PFSK-1 (cell line): ENCODE data around the gene SCGB1C1.

Experiments
- FOXP2 ChIP-seq: optimal IDR thresholded peaks from 2 replicates; pipeline ENCODE3; 2011; ENCODE audit warnings: borderline replicate concordance, control low read depth, inconsistent platforms; ENCODE audit not compliant: insufficient read depth; ENCODE audit errors: extremely low read length, extremely low read depth
- POLR2AphosphoS5 ChIP-seq: IDR thresholded peaks from 2 replicates; pipeline ENCODE4 v1.6.1; 2012; ENCODE audit warnings: low read depth, mild to moderate bottlenecking, control low read depth, low read length, moderate library complexity
- SIN3A ChIP-seq: IDR thresholded peaks from 2 replicates; pipeline ENCODE4 v1.6.1; 2012; ENCODE audit warnings: mild to moderate bottlenecking, low read length, moderate library complexity, borderline replicate concordance; ENCODE audit not compliant: insufficient read depth
- TAF1 ChIP-seq: IDR thresholded peaks from 2 replicates; pipeline ENCODE4 v1.6.1; 2012; ENCODE audit warnings: low read length, control low read depth, borderline replicate concordance; ENCODE audit not compliant: insufficient read depth
- TF ChIP-seq, protein P1 (sequence below), 2 experiments: IDR thresholded peaks; 2 replicates each; pipeline versions ENCODE4 v1.6.1 to v1.8.0; 2011 to 2012; ENCODE audit warnings: low read depth in 2 of 2, low read length in 2 of 2, control low read depth in 1 of 2, inconsistent platforms in 1 of 2, mild to moderate bottlenecking in 1 of 2, moderate library complexity in 1 of 2; ENCODE audit not compliant: insufficient read depth in 1 of 2

The SCGB1C1 gene

DNA sequence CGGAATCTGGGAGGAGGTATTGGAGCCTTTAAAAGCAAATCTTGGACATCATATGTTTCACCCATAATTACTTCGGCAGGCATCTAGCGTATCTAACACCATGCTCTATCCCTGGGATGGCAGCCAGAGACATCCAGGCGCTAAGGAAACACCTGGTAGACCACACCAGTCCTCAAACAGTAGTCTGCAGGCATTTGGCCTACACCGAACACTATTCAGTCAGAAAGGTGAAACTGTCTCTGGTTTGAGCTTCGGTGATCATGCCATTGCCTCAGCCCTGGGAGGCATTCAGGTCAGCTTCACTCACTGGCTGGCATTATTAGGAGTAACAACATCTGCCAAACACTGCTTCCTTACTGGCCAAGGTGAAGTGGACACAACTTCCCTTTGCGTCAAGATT, 31.5 kb downstream of the SCGB1C1 start:
- TF ChIP-seq, protein P1, sequence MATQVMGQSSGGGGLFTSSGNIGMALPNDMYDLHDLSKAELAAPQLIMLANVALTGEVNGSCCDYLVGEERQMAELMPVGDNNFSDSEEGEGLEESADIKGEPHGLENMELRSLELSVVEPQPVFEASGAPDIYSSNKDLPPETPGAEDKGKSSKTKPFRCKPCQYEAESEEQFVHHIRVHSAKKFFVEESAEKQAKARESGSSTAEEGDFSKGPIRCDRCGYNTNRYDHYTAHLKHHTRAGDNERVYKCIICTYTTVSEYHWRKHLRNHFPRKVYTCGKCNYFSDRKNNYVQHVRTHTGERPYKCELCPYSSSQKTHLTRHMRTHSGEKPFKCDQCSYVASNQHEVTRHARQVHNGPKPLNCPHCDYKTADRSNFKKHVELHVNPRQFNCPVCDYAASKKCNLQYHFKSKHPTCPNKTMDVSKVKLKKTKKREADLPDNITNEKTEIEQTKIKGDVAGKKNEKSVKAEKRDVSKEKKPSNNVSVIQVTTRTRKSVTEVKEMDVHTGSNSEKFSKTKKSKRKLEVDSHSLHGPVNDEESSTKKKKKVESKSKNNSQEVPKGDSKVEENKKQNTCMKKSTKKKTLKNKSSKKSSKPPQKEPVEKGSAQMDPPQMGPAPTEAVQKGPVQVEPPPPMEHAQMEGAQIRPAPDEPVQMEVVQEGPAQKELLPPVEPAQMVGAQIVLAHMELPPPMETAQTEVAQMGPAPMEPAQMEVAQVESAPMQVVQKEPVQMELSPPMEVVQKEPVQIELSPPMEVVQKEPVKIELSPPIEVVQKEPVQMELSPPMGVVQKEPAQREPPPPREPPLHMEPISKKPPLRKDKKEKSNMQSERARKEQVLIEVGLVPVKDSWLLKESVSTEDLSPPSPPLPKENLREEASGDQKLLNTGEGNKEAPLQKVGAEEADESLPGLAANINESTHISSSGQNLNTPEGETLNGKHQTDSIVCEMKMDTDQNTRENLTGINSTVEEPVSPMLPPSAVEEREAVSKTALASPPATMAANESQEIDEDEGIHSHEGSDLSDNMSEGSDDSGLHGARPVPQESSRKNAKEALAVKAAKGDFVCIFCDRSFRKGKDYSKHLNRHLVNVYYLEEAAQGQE (IDR thresholded peaks at IDR 0.05; ENCODE audit: insufficient read depth in 1 of 2, low read depth in 2 of 2, low read length in 2 of 2) = no peak
- no peak for TF ChIP-seq FOXP2
- TF ChIP-seq POLR2AphosphoS5 = no peak
- no peak for TF ChIP-seq SIN3A
- no peak for TF ChIP-seq TAF1

DNA sequence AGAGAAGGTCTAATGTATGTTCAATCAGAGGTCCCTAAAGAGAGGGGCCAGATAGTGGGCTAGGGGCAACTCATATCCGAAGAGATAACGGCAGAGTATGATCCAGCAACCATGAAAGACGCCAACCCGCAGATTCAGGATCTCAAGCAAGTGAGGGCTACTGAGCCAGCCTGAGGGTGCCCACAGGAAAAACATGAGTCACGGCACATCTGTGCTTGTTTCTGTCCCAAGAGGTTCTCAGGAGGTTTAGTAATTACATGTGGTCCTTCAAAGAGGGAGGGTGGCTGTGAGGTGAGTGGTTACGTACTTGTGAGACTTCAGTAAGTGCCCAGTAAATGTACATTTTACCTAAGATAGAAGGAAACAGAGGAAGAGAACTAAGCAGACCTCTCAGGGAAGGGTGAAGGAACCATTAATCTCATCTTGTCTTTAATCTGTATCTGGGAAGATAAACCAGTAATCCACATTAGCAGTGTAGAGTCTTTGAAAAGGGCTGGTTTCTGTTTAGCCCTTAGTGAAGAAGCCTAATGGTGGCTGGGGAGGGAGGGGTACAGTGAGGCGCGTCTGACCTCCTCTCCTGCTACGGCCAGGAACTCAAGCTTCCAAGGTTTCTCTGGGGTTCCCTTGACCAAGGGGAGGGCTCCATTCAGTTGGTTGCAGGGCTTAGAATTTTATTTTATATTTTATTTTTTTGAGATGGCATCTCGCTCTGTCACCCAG, 33.0 kb downstream of the SCGB1C1 start:
- TF ChIP-seq FOXP2 = no peak
- TF ChIP-seq SIN3A = no peak
- TF ChIP-seq, protein P1 (IDR thresholded peaks at IDR 0.05; ENCODE audit: insufficient read depth in 1 of 2, low read depth in 2 of 2, low read length in 2 of 2) = no peak
- no peak for TF ChIP-seq POLR2AphosphoS5
- no peak for TF ChIP-seq TAF1

DNA sequence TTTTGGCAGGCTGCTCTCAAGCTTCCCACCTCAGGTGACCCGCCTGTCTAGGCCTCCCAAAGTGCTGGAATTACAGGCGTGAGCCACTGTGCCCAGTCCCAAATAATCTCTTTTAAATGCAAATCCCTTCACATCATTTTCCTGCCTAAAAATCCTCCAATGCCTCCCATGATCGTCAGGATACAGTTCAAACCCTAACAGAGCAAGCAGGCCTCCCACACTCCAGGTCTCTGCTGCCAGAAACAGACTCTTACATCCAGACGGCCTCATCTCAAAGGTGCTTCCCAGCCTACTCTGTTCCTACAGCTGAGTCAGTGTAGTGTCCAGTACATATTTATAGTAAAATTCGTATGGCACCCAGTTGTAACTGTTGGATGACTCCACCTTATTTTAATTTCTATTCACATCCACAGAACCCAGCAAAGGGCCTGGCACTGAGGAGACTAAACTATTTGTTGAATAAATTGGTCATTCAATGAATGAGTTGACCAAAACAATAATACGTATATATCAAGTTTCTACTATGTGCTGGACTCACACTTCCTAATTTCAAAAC, 35.0 kb downstream of the SCGB1C1 start:
- TF ChIP-seq FOXP2 = no peak

DNA sequence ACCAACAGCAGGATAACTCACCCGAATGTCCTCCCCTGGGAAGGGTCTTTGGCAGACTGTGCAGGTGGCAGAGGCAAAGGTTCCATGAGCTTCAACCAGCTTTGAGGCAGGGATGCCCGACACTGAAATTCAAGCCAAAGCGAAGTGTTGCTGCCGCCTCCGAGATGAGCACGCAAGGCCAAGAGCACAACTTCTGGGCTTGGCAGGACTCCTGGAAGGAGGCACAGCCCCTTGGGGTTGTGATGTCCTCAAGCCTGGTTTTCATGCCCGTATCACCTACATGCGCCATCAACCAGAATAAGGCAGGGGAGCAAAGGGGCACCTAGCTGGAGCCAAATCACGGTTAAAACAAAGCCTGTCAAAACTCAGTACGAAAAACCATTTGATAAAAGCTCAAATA, 37.6 kb downstream of the SCGB1C1 start:
- TF ChIP-seq FOXP2 = no peak
- no peak for TF ChIP-seq POLR2AphosphoS5
- TF ChIP-seq, protein P1 (IDR thresholded peaks at IDR 0.05; ENCODE audit: insufficient read depth in 1 of 2, low read depth in 2 of 2, low read length in 2 of 2) = no peak
- TF ChIP-seq SIN3A = no peak
- no peak for TF ChIP-seq TAF1

DNA sequence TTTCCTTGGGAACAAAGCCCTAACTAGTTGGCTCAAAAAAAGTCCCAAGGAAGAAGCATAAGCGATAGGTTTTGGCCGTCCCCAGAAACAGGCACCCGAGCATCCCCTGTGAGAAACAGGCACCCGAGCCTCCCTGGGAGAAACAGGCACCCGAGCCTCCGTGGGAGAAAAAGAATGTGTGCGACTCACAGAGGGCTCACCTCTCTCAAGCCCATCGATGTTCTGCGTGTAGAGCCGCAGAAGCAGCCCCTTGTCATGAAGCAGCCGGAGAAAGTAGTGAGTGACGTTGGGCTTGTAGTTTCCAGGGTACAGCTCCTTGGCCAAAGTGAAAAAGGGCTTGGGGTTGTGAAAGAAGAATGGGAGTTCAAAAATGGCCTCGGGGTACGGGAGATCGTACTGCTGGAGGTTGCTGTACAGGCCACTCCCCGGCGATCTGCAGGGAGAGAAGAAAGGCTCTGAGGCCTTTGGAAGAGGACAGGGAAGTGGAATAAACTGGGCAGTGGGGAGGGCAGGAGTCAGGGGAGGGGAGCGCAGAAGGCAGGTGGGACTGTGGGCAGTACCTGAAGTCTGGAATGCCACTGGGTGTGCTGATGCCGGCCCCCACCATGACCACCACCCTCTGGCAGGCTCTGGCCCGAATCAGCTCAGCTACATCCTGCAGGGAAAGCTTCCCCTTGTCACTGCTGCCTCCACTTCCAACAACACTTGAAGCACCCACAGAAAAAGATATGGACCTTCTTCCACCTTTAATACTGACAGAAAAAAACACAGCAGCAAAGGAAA, 40.1 kb downstream of the SCGB1C1 start:
- TF ChIP-seq, protein P1 (IDR thresholded peaks at IDR 0.05; ENCODE audit: insufficient read depth in 1 of 2, low read depth in 2 of 2, low read length in 2 of 2) = no peak
- TF ChIP-seq FOXP2 (no peak), POLR2AphosphoS5 (no peak), SIN3A (no peak), TAF1 (no peak)
